Epithelial cell of prostate (primary cell): ENCODE data around the gene ANKS1B.

ENCODE experiments used
- DNase-seq: peaks from one replicate; pipeline ENCODE4 v3.0.0-alpha.2; 2011; ENCODE audit warnings: low read depth, low spot score
- H3K27ac ChIP-seq: fragments of 450-650 bp; 2 replicates; pipeline ENCODE4 v1.5.1; 2017; ENCODE audit warnings: mild to moderate bottlenecking

The ANKS1B gene

GRCh38 chr12:99966429-99966828, 18.3 kb downstream of the ANKS1B start:
- no peak for DNase-seq

DNA sequence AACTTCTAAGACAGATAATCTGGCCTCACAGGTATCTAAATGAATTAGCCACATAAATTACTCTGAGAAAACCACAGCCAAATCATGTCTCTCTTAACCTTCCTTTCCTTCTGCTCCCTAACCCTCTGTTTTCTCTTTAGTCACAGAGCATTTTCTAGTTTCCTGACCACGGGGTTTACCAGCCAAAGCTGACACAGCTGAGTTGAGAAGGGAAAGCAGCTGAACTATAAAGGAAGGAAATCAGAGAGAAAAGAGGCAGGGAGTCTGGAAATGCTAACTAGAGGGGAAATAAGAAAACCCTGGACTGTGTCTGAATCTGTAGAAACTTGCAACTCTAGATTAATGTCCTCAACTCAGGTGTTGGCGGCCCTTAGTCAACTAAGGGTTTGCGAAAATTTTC, 24.4 kb downstream of the ANKS1B start:
- H3K27ac ChIP-seq: no peak overlapping the region
- no peak for DNase-seq

More at GRCh38 chr12:99966429-99966828, 18.3 kb downstream of the ANKS1B start:
- no peak overlapping the region for H3K27ac ChIP-seq

- no peak overlapping the region for H3K27ac ChIP-seq
- DNase-seq: peak; percentile 10
Observed at GRCh38 chr12:99959549-99960170, 25.1 kb downstream of the ANKS1B start.

DNA sequence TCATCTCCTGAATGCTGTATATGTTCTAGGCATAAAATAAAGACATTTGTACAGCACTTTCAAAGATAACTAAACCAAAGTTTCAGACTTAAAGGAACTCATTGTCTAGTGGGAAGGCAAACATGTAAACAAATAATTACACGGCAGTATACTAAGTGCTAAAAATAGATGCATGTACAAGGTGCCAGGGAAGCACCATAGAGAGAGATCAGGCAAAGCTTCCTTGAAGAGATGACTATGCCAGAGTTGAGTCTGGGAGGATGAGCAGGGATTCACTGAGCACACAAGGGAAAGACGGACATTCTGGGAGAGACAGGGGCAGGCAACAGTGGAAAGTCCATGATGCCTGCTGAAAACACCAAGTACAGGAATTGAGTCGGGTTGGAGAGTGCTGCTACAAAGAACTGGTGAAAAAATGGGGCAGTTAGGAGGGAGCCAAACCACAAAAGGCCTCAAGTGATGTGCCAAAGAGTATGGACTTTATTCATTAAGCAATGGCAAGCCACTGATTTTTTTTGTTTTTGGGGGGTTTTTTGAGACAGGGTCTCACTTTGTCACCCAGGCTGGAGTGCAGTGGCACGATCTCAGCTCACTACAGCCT, 26.8 kb downstream of the ANKS1B start:
- DNase-seq: no peak
- no peak overlapping the region for H3K27ac ChIP-seq

GRCh38 chr12:99954724-99955123, 30.0 kb downstream of the ANKS1B start:
- no peak for DNase-seq
- no peak overlapping the region for H3K27ac ChIP-seq

- H3K27ac ChIP-seq: no peak overlapping the region
- no peak for DNase-seq
Observed at GRCh38 chr12:99948370-99948769, 36.4 kb downstream of the ANKS1B start.

DNA sequence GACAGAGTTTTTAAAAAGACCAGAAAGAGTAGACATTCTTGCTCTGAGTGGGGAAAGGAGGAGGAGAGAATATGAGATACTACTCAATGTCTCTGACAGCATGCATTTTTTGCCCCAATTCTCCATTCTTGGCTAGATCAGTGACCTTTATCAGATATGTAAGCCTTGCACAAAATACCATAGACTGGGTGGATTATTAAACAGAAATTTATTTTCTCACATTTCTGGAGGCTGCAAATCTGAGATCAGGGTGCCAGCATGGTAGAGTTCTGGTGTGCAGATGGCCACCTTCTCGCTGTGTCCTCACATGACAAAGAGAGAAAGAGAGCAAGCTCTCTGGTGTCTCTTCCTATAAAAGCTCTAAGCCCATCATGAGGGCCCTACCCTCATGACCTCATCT, 38.6 kb downstream of the ANKS1B start:
- no peak overlapping the region for H3K27ac ChIP-seq
- DNase-seq: no peak

DNA sequence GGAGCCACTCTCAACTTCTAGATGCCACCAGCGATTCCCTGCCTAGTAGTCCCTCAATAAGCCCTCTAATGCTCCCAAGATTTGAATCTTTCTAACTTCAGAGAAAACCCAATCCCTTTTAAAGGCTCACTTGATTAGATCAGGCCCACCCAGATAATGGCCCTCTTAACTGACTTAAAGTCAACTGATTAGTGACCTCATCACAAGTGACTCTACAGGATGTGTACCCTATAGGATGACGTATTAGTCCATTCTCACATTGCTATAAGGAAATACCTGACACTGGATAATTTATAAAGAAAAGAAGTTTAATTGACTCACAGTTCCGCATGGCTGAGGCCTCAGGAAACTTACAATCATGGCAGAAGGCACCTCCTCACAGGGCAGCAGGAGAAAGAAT, 49.1 kb downstream of the ANKS1B start:
- DNase-seq: no peak
- no peak overlapping the region for H3K27ac ChIP-seq

DNA sequence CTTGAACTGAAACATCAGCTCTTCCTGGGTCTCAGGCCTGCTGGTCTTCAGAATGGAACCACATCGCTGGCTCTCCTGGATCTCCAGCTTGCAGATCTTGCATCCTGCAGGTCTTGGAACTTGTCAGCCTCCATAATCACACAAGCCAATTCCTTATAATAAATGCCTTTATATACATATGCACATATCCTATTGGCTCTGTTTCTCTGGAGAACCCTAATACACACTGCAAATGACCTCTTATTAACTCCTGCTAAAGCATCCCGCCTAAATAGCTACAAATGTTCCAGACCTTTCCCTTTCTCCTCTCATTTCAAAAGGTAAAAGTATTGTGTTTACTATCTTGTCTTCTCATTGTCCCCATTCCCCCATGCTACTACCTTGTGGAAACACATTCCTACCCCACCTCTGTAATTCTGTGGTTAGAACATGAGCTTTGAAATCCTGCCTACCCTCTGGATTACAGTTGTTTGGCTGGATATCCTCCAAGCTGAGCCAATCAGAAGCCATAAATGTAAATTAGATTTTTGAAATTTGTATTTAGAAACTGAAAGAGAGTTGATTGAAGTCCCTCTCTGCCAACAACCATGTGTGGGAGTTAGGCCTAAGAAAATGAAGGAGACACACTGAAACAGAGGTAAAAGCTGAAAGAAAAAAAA, 58.1 kb downstream of the ANKS1B start:
- H3K27ac ChIP-seq: no peak overlapping the region
- no peak for DNase-seq

DNA sequence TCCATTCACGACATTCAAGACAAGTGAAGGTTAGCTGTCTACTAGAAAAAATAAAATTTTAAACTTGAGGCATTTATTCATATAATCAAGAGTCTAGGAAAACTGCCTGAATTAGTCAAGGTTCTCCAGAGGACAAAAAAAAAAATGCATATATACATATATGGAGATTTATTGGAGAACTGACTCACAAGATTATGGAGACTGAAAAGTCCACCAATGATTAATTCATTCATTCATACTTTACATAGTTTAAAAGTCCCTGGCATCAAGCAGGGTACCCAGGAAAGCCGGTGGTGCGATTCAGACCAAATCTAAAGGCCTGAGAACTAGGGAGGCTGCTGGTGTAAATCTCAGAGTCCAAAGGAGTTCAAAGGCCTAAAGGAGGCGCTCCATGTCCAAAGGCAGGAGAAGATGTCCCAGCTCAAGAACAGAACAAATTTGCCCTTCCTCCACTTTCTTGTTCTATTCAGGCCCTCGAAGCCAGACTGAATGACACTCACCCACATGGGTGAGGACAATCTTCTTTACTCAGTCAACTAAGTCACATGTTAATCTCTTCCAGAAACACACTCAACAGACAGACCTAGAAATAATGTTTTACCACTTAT, 64.3 kb downstream of the ANKS1B start:
- H3K27ac ChIP-seq: no peak overlapping the region
- no peak for DNase-seq

- no peak overlapping the region for H3K27ac ChIP-seq
- DNase-seq: no peak
Observed at GRCh38 chr12:99917711-99918402, 66.9 kb downstream of the ANKS1B start.

- no peak for DNase-seq
- H3K27ac ChIP-seq: no peak overlapping the region
Observed at GRCh38 chr12:99916555-99916954, 68.2 kb downstream of the ANKS1B start.

DNA sequence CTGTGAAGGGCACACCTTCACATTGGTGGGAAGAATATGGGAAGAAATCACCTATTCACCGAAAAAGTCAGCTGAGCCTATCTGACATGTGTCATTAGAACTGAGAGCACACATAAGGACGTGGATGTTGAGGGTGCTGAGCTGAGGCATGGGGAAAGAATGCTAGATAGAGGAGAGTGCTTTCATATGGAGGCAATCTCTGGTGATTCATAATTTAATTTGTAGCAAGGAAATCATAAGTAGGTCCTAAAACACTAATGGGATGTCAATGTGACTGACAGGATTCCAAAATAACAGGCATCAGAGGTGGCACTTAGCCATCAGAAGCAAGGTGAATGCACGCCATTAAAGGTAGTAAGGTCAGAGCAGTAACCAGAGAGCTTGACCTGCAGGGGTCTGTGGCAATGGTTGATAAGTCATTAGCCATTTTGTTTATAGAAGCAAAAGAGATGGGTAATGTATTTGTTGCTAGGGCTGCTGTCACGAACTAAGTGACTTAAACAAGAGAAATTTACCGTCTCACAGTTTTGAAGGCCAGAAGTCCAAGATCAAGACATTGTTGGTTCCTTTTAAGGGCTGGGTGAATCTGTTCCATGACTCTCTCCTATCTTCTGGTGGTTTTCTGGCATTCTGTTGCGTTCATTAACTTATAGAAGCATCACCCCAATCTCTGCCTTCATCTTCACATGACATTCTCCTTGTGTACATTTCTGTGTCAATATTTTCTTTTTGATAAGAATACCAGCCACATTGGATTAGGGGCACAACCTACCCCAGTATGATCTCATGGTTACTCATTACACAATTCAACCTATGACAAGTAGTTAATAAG, 69.3 kb downstream of the ANKS1B start:
- no peak for DNase-seq
- H3K27ac ChIP-seq: no peak overlapping the region

- no peak overlapping the region for H3K27ac ChIP-seq
Observed at GRCh38 chr12:99914206-99914605, 70.5 kb downstream of the ANKS1B start.

DNA sequence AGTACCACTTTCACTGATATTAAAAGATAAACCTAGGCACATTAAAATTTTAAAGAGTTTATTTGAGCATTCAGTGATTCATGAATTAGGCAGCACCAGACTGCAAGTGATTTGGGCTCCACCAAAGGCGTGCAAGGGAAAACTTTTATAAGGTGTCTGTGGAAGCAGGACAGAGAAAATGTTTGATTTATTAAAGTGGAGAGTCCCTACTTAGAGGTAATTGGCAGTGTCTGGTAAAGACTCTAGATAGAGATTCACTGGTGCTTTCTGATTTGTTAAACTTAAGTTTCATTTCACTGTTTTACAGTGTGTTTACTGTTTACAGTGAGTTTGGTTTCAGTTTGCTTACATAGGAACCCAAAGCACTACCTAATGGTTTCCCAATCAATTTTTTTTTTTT, 72.8 kb downstream of the ANKS1B start:
- no peak overlapping the region for H3K27ac ChIP-seq
- no peak for DNase-seq

More at GRCh38 chr12:99914206-99914605, 70.5 kb downstream of the ANKS1B start:
- DNase-seq: no peak

- no peak overlapping the region for H3K27ac ChIP-seq
- DNase-seq: no peak
Observed at GRCh38 chr12:99911081-99911480, 73.7 kb downstream of the ANKS1B start.

DNA sequence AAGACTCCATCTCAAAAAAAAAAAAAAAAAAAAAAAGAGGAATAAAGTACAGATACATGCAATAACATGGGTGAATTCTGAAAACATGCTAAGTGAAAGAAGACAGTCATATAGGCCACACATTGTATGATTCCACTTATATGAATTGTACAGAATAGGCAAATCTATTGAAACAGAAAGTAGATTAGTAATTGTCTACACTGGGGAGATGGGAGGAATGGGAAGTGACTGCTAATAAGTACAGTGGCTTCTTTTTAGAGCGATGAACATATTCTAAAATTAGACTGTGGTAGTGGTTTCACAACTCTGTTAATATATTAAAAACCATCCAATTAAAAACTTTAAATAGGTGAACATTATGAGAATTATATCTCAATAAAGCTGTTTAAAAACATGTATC, 74.4 kb downstream of the ANKS1B start:
- DNase-seq: no peak
- no peak overlapping the region for H3K27ac ChIP-seq

DNA sequence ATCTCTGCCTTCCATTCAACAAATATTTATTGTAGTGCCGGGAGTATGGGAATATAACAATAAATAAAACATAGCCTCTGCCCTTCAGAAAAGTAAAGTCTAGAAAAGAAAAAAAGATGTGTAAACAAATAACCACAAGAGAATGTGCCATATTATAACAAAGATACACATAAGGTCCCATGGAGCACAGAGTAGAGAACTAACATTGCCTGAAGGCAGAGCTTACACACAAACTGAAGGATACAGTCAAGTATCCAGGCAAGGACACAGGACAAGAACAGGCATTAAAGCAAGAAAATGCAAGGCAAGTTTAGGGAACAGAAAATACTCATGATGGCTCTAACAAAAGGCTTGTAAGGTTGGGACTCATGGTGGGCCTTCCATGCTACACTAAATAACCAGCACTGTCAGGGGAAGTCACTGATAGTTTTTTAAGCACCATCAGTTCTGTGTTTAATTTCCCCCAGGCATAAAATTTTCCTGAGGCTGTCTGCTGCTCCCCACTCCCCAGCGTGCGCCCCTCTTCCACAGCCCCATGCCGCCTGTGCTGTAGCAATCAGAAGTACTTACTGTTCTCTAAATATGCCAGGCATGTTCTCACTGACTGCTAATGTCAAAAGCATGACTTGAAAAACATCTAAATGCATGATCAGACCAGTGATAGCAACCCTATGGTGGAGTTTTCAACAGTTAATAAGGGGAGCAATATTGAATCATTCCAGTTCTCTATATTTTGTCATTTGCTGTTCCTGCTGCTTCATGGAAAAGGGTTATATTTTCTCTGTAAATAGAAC, 77.8 kb downstream of the ANKS1B start:
- DNase-seq: no peak
- H3K27ac ChIP-seq: no peak overlapping the region

DNA sequence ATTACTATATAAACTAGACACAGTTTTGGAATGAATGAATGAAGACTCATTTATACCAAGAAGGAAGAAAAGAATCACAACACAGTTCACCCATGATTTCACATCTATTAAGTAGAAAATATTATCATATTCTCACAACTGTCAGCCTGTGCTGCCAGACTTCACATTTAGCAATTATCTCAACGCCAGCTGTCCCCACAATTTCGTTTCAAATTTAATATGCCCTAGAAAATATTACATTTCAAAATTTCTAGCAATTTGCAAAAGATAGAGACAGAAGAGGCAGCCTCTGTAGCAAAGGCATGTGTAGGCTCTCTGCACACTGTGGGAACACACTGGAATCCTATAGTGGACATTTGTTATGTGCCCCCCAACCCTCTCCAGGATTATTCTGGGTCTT, 83.6 kb downstream of the ANKS1B start:
- DNase-seq: no peak
- H3K27ac ChIP-seq: no peak overlapping the region
